Measurements from ENCODE around the gene SH3RF3. TPM values are rescaled to one million over a fixed set of nuclear protein-coding genes. Genes with fewer than 3 reads are reported as not detected.

Gene SH3RF3
- total RNA-seq, 1 experiment from 2014 or later, result not detected

DNA sequence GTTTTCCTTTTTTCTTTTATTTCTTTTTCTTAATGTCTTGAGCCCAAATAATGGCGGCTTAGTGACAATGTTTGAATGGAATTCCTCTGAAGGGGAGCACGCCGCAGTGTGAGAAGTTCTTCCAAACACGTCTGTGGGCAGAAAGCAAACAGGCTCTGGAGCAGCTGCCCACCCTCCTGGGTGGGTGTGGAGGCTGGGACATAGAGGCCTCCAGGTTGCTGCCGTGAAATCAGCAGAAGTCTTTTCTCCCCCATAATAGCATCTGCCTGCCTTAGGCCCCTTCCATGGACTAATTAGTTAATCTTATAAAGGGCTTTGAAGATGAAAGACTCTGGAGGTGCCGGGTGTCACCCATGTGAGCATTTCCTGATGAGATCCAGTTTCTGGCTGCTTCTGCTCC is 213.9 kb downstream of the SH3RF3 start:
- H3K27me3 ChIP-seq (ENCODE audit: insufficient read depth, low read length), result peaks cover 6% of the 10 kb centered on the region; the same call in 1 of the 2 replicates
- no peaks in the 10 kb centered on the region for H3K36me3 ChIP-seq (ENCODE audit: control insufficient read depth in 1 of 2, insufficient read depth in 2 of 2, low read length in 2 of 2)
- H3K4me2 ChIP-seq (ENCODE audit: low read length), result no peak overlapping the region
- no peaks in the 10 kb centered on the region for H3K9me2 ChIP-seq (ENCODE audit: insufficient read depth)
- no peak for DNase-seq (ENCODE audit: low read depth, low spot score)
- no peak overlapping the region for H3K9ac ChIP-seq (ENCODE audit: low read length)
- no peaks in the 10 kb centered on the region for H4K20me1 ChIP-seq (ENCODE audit: insufficient read depth)
- H3K79me2 ChIP-seq (ENCODE audit: insufficient read depth, low read length), result no peaks in the 10 kb centered on the region
- no peaks in the 10 kb centered on the region for H3K4me1 ChIP-seq (ENCODE audit: control insufficient read depth in 1 of 2, insufficient read depth in 2 of 2, low read length in 2 of 2)
- ChIA-PET RAD21 (ENCODE audit: low non-redundant PET in 1 of 2, low total read pairs in 2 of 2, uncharacterized antibody in 2 of 2, unreplicated experiment in 2 of 2) (no interaction called here), POLR2A (no interaction called here), CTCF (no interaction called here)
- TF ChIP-seq ZFX (IDR thresholded peaks at IDR 0.05) (no peak), YY1 (IDR thresholded peaks at IDR 0.05; ENCODE audit: extremely low read depth, insufficient replicate concordance, low read depth, low read length) (no peak), ZNF274 (IDR thresholded peaks at IDR 0.05; ENCODE audit: low read depth, low read length) (no peak), POLR2A (IDR thresholded peaks at IDR 0.05; ENCODE audit: borderline replicate concordance, extremely low read depth, insufficient read depth, insufficient read length) (no peak), SP1 (IDR thresholded peaks at IDR 0.05; ENCODE audit: low read depth) (no peak), SRF (IDR thresholded peaks at IDR 0.05; ENCODE audit: low read depth) (no peak), POLR2AphosphoS5 (IDR thresholded peaks at IDR 0.05; ENCODE audit: low read depth, low read length) (no peak), EZH2 (IDR thresholded peaks at IDR 0.05) (no peak), FOSL1 (IDR thresholded peaks at IDR 0.05; ENCODE audit: low read depth) (no peak), ELF1 (IDR thresholded peaks at IDR 0.05; ENCODE audit: borderline replicate concordance, low read depth) (no peak)
- TF ChIP-seq, protein P1, sequence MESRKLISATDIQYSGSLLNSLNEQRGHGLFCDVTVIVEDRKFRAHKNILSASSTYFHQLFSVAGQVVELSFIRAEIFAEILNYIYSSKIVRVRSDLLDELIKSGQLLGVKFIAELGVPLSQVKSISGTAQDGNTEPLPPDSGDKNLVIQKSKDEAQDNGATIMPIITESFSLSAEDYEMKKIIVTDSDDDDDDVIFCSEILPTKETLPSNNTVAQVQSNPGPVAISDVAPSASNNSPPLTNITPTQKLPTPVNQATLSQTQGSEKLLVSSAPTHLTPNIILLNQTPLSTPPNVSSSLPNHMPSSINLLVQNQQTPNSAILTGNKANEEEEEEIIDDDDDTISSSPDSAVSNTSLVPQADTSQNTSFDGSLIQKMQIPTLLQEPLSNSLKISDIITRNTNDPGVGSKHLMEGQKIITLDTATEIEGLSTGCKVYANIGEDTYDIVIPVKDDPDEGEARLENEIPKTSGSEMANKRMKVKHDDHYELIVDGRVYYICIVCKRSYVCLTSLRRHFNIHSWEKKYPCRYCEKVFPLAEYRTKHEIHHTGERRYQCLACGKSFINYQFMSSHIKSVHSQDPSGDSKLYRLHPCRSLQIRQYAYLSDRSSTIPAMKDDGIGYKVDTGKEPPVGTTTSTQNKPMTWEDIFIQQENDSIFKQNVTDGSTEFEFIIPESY (IDR thresholded peaks at IDR 0.05; ENCODE audit: extremely low read depth, insufficient replicate concordance, low read length), result no peak
- TF ChIP-seq, protein P2, sequence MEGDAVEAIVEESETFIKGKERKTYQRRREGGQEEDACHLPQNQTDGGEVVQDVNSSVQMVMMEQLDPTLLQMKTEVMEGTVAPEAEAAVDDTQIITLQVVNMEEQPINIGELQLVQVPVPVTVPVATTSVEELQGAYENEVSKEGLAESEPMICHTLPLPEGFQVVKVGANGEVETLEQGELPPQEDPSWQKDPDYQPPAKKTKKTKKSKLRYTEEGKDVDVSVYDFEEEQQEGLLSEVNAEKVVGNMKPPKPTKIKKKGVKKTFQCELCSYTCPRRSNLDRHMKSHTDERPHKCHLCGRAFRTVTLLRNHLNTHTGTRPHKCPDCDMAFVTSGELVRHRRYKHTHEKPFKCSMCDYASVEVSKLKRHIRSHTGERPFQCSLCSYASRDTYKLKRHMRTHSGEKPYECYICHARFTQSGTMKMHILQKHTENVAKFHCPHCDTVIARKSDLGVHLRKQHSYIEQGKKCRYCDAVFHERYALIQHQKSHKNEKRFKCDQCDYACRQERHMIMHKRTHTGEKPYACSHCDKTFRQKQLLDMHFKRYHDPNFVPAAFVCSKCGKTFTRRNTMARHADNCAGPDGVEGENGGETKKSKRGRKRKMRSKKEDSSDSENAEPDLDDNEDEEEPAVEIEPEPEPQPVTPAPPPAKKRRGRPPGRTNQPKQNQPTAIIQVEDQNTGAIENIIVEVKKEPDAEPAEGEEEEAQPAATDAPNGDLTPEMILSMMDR (IDR thresholded peaks at IDR 0.05 in 2 of 3, conservative IDR thresholded peaks at IDR 0.05 in 1 of 3; ENCODE audit: borderline replicate concordance in 1 of 3, insufficient read depth in 1 of 3, low read depth in 2 of 3, low read length in 2 of 3), result no peak
- TF ChIP-seq, protein P3, sequence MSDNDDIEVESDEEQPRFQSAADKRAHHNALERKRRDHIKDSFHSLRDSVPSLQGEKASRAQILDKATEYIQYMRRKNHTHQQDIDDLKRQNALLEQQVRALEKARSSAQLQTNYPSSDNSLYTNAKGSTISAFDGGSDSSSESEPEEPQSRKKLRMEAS (IDR thresholded peaks at IDR 0.05), result no peak
- TF ChIP-seq, protein P4, sequence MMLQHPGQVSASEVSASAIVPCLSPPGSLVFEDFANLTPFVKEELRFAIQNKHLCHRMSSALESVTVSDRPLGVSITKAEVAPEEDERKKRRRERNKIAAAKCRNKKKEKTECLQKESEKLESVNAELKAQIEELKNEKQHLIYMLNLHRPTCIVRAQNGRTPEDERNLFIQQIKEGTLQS (IDR thresholded peaks at IDR 0.05), result no peak
- TF ChIP-seq, protein P5, sequence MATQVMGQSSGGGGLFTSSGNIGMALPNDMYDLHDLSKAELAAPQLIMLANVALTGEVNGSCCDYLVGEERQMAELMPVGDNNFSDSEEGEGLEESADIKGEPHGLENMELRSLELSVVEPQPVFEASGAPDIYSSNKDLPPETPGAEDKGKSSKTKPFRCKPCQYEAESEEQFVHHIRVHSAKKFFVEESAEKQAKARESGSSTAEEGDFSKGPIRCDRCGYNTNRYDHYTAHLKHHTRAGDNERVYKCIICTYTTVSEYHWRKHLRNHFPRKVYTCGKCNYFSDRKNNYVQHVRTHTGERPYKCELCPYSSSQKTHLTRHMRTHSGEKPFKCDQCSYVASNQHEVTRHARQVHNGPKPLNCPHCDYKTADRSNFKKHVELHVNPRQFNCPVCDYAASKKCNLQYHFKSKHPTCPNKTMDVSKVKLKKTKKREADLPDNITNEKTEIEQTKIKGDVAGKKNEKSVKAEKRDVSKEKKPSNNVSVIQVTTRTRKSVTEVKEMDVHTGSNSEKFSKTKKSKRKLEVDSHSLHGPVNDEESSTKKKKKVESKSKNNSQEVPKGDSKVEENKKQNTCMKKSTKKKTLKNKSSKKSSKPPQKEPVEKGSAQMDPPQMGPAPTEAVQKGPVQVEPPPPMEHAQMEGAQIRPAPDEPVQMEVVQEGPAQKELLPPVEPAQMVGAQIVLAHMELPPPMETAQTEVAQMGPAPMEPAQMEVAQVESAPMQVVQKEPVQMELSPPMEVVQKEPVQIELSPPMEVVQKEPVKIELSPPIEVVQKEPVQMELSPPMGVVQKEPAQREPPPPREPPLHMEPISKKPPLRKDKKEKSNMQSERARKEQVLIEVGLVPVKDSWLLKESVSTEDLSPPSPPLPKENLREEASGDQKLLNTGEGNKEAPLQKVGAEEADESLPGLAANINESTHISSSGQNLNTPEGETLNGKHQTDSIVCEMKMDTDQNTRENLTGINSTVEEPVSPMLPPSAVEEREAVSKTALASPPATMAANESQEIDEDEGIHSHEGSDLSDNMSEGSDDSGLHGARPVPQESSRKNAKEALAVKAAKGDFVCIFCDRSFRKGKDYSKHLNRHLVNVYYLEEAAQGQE (IDR thresholded peaks at IDR 0.05; ENCODE audit: low read depth), result no peak
- ATAC-seq, result no peak
- H3K27ac ChIP-seq (ENCODE audit: low read depth, low read length), result no peak overlapping the region
- no peaks in the 10 kb centered on the region for H3K9me3 ChIP-seq (ENCODE audit: control insufficient read depth in 1 of 2, insufficient read depth in 1 of 2, low read depth in 1 of 2, low read length in 2 of 2)
- intact Hi-C loops (cut with micrococcal nuclease), result no loop called here
- no peak overlapping the region for H3K4me3 ChIP-seq (replicated peaks in 1 of 2; ENCODE audit: low read depth in 1 of 2, low read length in 2 of 2)
- BruUV-seq (replicated peaks), result no TSS peak
- no peak overlapping the region for H2AFZ ChIP-seq (ENCODE audit: low read depth, low read length, poor library complexity, severe bottlenecking)

Data from HCT116 (cell line).